Measurements from ENCODE around the gene CS. TPM values are rescaled to one million over a fixed set of nuclear protein-coding genes. Genes with fewer than 3 reads are reported as not detected.

CS gene
- total RNA-seq, 1 donor from 2014 or later, result 212 TPM

GRCh38 chr12:56257491-56258067 is 42.6 kb downstream of the CS start:
- Histone ChIP-seq H2AFZ (ENCODE audit: low read depth, low read length) (peak overlapping the region; percentile 70), H3K79me2 (ENCODE audit: insufficient read depth, low read length) (peaks cover 54% of the 10 kb centered on the region), H3K4me2 (ENCODE audit: low read length) (peak overlapping the region; percentile 99), H3K4me3 (ENCODE audit: insufficient read depth, low read depth, low read length) (peak overlapping the region; percentile 94), H3K9ac (ENCODE audit: low read length) (peak overlapping the region; percentile 95), H3K4me1 (ENCODE audit: insufficient read depth, low read length) (peaks cover 35% of the 10 kb centered on the region), H3K27ac (ENCODE audit: low read depth, low read length) (peak overlapping the region; percentile 80), H4K20me1 (ENCODE audit: insufficient read depth, low read length) (peaks cover 47% of the 10 kb centered on the region), H3K9me3 (ENCODE audit: insufficient read depth, low read depth, low read length) (no peaks in the 10 kb centered on the region), H3K36me3 (ENCODE audit: insufficient read depth, low read length) (peaks cover 33% of the 10 kb centered on the region), H3K27me3 (ENCODE audit: insufficient read depth, low read length) (no peaks in the 10 kb centered on the region)
- no peak for FAIRE-seq
- no peaks in the 10 kb centered on the region for H3K27me3 Mint-ChIP-seq (ENCODE audit: low read depth, unreplicated experiment)
- H3K4me1 Mint-ChIP-seq (ENCODE audit: low read depth, unreplicated experiment), result peaks cover 30% of the 10 kb centered on the region
- H3K9me3 Mint-ChIP-seq (ENCODE audit: unreplicated experiment), result no peaks in the 10 kb centered on the region
- H3K27ac Mint-ChIP-seq (ENCODE audit: unreplicated experiment), result peak overlapping the region; percentile 77
- peak overlapping the region; percentile 94 for H3K4me3 Mint-ChIP-seq (ENCODE audit: unreplicated experiment)
- no peak for TF ChIP-seq EZH2 (IDR thresholded peaks at IDR 0.05; ENCODE audit: insufficient read depth, low read length)
- no peak for TF ChIP-seq CTCF (IDR thresholded peaks at IDR 0.05; ENCODE audit: insufficient read depth, low read depth, low read length)
- DNase-seq (ENCODE audit: low read depth), result peak; percentile 18
- peaks cover 21% of the 10 kb centered on the region for H3K36me3 Mint-ChIP-seq (ENCODE audit: low read depth, unreplicated experiment)

GRCh38 chr12:56257071-56257470 is 43.1 kb downstream of the CS start:
- no peak overlapping the region for H2AFZ ChIP-seq (ENCODE audit: low read depth, low read length)
- no peak for DNase-seq (ENCODE audit: low read depth)

More at GRCh38 chr12:56257071-56257470, 43.1 kb downstream of the CS start:
- H3K9ac ChIP-seq (ENCODE audit: low read length), result peak overlapping the region; percentile 95
- peak overlapping the region; percentile 94 for H3K4me3 ChIP-seq (ENCODE audit: insufficient read depth, low read depth, low read length)
- peak overlapping the region; percentile 99 for H3K4me2 ChIP-seq (ENCODE audit: low read length)
- Mint-ChIP-seq H3K4me1 (ENCODE audit: low read depth, unreplicated experiment) (peaks cover 30% of the 10 kb centered on the region), H3K9me3 (ENCODE audit: unreplicated experiment) (no peaks in the 10 kb centered on the region), H3K36me3 (ENCODE audit: low read depth, unreplicated experiment) (peaks cover 21% of the 10 kb centered on the region), H3K27ac (ENCODE audit: unreplicated experiment) (peak overlapping the region; percentile 77), H3K27me3 (ENCODE audit: low read depth, unreplicated experiment) (no peaks in the 10 kb centered on the region), H3K4me3 (ENCODE audit: unreplicated experiment) (peak overlapping the region; percentile 94)
- peak overlapping the region; percentile 80 for H3K27ac ChIP-seq (ENCODE audit: low read depth, low read length)
- H3K4me1 ChIP-seq (ENCODE audit: insufficient read depth, low read length), result peaks cover 34% of the 10 kb centered on the region
- no peak for FAIRE-seq
- peaks cover 52% of the 10 kb centered on the region for H4K20me1 ChIP-seq (ENCODE audit: insufficient read depth, low read length)
- peaks cover 38% of the 10 kb centered on the region for H3K36me3 ChIP-seq (ENCODE audit: insufficient read depth, low read length)
- TF ChIP-seq EZH2 (IDR thresholded peaks at IDR 0.05; ENCODE audit: insufficient read depth, low read length) (no peak), CTCF (IDR thresholded peaks at IDR 0.05; ENCODE audit: insufficient read depth, low read depth, low read length) (no peak)
- H3K79me2 ChIP-seq (ENCODE audit: insufficient read depth, low read length), result peaks cover 57% of the 10 kb centered on the region
- H3K27me3 ChIP-seq (ENCODE audit: insufficient read depth, low read length), result no peaks in the 10 kb centered on the region
- no peaks in the 10 kb centered on the region for H3K9me3 ChIP-seq (ENCODE audit: insufficient read depth, low read depth, low read length)

All from astrocyte (in vitro differentiated cells and primary cell).